NCI-H226 (cell line): Measurements from ENCODE around the gene HPD.
"Not testable (repeated sequence)": the region's sequence is repeated elsewhere in the genome, so short reads cannot be mapped to it uniquely, and the experiment has no call there.

Experiments used
- DNase-seq: peaks from one replicate; pipeline ENCODE4 v3.0.0-alpha.2; 2015

Gene HPD

DNA sequence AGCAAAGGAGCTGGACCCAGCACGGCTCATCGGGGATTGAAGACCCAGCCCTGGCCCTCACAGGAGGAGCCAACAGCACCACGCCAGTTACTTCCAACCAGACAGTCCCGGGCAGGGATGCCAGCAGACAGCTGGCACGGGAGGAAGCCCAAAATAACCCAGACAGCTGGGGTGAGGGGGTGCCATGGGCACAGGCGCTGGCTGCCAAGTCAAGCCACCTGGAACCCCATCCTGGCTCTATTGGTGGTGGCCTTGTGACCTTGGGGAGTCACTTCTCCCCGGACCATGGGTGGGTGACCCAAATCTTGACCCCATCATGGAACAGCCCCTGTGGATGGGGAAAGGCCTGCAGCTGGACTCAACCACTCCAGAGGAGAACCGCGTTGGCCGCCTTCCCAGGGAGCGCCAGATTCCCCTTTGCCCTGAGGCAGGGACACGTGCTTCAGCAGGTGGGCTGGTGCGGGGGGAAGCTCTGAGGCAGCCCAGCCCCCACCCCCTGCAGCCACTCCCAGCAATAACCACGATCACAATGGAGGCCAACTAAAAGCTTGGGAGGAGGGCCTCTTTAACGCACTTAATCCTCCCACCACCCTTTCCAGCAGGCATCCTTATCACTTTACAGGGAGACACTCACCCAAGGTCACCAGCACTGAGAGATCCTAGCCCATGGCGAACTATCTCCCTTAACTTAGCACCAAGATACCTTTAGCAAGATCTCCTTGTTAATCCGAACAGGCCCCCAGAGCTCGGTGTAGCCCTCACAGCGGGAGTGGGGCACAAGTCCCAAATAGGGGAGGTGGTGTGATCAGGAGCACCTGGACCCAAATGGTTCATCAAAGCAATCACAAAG lies 60.5 kb downstream of the HPD start:
- DNase-seq, result no peak

DNA sequence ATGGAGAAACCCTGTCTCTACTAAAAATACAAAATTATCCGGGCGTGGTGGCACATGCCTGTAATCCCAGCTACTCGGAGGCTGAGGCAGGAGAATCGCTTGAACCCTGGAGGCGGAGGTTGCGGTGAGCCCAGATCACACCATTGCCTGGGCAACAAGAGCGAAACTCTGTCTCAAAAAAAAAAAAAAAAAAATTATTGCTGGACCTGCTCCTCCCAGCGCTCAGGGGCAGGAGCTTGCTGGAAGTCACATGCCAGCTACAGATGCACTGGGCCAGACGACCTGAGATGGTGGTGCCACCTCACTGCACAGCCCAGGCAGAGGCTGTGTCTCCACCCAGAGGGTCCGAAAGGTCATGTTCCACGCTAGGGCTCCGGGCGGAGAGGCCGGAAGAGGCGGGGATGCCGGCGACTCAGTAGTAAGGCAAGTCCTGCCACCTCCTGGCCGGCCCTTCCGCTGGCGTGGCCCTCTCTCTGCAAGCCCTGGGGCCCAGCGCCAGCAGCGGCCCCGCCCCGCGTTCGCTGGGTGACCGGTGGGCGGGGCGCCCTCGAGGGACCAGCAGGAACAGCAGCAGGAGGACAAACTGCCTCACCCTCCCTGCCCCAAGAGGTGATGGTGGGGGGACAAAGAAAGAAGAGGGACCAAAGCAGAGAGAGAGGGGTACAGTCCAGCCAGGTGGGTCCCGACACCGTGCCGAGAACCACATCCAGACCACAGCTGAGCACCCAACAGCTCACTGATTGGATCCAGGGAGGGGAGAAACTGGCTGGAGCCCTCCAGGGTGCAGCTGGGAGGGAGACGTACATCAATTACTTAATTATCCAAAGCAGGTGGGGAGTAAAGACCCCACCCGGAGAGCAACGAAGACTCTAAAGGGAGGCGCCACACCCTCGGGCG lies 61.6 kb downstream of the HPD start:
- peak; percentile 78 for DNase-seq

DNA sequence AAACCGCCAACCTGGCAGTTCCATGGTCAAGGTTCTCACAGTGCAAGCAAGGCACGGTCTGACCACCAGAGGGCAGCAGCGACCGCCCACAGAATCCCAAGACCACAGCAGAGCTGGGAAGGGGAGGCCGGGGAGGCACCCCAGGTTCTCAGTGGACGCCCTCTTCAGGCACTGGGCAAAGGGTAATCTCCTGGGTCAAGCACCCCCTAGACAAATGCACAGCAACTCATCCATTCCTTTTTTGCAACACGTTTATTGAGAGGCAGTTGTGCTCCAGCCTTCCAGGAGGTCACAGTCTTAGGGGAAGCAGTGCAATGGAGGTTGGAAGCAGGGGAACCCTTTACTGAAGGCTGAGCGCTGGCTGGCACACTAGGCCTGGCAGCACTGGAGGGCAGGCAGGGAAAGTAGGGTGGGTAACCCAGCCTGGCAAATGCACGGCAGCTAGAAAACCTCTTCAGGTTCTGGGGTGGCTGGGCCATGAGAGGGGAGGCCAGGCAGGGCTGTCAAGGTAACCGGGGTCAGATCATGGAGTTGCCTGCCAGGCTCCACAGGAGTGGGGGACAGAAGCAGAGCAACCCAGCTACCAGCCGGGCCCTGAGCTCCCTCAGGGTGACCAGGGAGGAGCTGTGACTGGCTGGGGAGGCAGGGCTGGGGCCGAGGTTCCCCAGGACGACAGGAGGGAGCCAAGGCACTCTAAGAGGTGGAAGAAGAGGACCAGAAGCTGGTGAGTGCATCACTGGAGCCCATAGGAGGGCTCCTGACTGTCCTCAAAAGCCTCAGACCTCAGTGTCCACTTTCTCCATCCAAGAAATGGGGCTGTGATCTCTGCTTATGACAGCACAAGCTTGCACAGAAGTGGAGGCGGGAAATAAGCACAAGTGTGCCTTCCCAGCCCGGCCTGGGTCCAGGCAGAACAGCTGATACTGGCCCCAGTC lies 63.4 kb downstream of the HPD start:
- DNase-seq, result peak; percentile 60

DNA sequence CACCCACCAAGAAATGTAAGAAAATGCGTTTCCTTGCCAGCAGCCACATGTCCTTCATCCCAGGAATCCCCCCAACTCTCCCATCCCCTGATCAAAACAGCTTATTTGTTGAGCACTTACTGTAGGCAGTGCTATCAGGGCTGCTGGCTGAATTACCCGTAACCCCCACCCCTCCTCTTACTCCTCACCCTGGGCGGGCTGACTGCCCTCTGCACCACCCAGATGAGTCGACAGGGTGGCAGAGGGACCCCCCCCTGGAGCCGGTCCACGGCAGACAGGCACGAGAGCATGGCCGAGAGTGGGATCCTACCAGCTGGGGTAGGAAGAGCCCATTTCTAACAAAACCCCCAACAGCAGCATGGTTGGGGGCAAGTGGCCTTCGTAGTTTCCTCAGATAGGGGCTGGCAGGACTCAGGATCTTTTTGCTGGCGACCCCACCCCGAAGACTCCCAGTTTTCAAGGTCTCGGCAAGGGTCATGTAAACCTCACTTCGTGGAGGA lies 64.1 kb downstream of the HPD start:
- no peak for DNase-seq

DNA sequence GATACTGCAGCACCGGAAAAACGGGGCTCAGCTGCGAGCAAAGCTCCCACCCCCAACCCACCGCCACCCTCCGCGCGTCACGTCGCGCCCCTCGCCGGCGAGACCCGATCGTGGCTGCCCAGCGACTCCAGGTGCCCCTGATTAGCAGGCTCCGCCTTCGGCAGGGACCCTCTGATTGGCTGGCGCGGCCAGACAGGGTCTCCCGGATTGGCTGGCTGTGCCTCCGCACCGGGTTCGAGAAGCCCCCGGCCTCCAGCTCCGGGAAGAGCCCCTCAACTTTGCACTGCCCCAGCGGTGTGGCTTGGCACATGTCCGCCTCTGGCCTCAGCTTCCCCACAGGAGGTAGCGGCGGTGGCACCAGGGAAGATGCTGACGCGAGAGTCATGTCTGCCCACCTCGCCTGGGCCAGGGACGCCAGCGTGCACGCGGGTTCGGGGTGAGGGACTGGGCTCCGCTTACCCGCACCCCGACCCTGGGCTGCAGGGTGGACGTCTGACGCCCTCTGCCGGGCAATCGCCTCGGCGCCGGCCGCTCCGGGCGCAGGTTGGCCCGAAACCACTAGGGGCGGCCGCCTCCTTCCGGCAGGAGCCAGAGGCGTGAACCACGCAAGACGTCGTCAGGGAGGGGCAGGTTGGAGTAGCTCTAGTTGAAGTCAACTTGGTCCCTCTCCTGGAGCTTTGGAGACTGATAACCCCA lies 64.7 kb downstream of the HPD start:
- DNase-seq, result peak; percentile 91

DNA sequence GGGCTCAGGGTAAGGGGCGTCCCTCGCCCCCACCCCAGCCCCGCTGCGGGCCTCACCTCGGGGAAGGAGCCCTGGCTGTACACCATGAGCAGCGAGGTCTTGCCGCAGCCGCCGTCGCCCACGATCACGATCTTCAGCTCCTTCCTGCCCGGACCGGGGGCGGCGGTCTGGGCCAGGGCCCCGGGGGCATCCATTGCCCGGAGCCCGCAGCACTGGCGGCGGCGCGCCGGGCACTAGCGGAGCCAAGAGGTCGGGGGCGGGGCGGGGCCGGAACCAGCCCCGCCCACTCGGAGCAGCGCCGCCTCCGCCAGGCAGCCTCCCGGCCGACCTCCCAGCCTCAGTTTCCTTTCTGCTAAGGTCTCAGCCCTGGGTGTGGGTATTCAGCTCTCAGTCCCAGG lies 65.2 kb downstream of the HPD start, which contains the start of gene RHOF:
RHOF (minus strand) TSS at position 249 of the 398 bp plus-strand sequence; CDS start at position 194, 55 bp downstream.
- DNase-seq, result no peak

DNA sequence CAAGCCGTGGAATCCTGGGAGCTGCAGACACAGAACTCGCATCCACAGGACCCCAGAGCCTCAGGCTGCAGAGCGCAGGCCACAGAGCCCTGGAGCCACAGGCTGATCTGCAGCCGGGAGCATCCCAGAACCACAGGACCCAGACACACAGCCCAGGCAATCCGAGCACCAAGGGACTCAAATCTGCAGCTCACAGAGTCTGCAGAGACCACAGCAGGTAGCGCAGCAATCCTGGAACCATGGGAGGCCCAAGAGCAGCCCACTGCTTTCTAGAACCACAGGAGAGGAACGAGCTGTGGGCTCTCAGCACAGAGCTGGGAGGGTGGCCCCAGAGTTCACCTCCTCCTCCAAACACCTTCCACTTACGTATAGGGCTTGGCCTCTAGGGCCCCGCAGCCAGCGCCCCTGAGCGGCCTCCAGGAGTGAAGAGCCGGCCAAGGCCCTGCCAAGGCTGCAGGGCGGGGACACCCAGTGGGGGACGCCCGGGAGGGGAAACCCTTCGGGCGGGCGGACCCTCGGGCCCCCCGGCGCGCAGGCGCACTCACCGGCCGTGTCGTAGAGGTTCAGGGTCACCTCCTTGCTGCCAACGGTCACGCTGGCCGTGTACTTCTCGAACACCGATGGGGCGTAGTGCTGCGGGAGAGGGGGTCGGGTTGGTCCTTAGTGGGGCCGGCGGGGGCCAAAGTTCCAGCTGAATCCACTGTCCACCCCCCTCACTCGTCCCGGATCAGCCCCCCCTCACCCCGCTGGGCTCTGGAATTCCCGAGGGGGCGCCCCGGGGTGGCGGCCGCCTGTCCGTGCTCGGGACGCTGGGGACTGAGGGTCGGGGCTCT lies 65.8 kb downstream of the HPD start:
- no peak for DNase-seq

DNA sequence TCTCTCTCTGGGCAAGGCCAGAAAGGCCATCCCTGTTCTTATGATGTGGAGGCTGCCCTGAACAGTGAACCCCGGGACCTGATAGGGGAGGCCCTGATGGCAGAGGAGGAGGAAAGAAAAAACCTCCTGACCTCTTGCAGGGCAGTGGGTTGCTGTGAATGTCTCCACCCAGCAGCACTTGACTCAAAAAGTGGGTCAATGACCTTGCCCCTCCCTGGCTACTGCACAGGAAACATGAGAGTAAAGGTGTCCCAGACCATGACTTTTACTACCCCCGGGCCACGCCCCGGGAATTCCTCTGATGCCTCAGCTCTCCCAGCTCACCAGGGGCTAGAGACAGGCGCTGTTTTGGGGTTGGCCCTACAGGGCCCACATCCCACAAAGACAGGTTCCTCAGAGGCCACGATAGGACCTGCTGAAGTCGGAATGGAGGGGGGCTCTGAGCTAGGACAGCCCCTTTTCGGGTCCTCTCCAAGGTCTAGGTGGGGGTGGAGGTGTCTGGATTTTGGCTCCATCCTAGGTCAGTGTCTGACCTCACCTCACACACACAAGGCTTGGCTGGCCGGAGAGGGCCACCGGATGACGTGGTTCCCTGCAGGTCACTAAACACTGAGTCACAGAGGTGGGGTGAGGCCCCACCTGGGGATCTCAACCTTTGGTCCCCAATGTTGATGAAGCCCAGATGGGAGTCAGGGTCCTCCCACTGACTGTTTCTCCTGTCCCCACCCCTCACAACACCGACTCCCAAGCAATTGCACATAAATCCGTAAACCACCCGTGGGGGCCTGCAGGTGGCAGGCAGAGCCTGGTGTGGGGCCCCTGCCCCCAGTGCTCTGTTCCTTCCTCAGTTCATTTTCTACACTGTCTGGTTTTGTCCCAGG lies 66.7 kb downstream of the HPD start:
- DNase-seq, result peak; percentile 68

DNA sequence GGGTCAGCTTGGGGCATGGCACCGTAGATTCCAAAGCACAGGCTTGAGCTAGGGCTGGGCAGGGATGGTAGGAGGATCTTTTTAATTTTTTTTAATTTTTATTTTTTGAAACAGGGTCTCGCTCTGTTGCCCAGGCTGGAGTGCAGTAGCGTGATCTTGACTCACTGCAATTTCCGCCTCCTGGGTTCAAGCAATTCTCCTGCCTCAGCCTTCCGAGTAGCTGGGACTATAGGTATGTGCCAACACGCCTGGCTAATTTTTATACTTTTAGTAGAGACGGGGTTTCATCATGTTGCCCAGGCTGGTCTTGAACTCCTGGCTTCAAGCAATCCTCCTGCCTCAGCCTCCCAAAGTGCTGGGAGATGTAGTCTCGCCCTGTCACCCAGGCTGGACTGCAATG lies 67.9 kb downstream of the HPD start:
- not testable (repeated sequence) for DNase-seq

DNA sequence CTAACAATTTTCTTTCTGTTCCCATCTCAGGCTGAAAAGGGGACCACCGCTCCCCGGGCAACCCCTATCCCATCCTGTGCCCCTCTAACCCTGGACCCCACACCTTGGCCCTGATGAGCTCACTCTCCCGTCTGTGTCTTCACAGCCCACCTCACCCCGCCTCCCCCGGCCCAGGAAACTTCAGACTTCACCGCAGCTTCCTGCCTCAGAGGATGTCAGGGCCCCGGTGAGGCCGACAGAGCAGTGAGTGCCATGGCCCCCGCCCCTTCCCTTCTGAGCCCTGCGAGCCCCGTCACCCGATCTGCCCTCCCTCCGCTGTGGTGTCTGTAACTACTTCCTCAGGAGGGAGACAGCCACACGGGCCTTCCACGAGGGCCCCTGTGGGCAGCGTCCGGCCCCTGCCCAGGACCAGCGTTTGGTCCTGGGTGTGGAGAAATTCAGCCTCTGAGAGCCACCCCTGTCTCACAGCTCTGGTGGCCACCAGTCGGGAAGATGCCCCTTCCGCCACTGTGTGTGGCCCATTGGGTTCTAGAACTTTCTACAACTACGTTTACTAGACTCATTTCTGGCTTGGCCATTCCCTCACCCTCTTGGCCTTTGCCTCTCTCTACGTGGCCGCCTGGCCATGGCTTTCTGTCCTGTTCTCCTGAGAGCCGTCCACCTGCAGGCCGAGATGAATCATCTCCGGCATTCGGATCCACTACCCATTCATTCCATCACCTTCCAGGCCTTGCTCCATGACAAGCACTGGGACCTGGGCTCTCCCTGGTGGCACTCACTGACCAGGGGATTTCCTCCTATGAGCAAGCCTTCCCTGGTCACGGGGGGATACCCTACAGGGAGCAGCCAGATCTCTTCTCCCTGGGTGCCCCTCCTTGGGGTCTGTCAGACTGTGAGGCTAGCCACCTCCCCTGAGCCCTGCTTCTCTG lies 68.6 kb downstream of the HPD start:
- DNase-seq, result no peak
